MM.1S (cell line): ENCODE measurements around the gene VPS16.

Experiments used
- DNase-seq: peaks from one replicate; pipeline ENCODE4 v3.0.0-alpha.2; 2015
- H2AFZ ChIP-seq: fragments of 300-600 bp; sonication (generic); 2 replicates; pipeline ENCODE4 v1.6.0; 2016; ENCODE audit warnings: antibody characterized with exemption, low read length
- H3F3A ChIP-seq: fragments of 300-600 bp; sonication (generic); 2 replicates; pipeline ENCODE4 v1.6.1; 2016; ENCODE audit warnings: mild to moderate bottlenecking, antibody characterized with exemption, low read length, moderate library complexity, mixed read lengths; ENCODE audit not compliant: insufficient read depth
- H3K27ac ChIP-seq: fragments of 300-600 bp; sonication (generic); 2 replicates; pipeline ENCODE4 v1.5.1; 2016; ENCODE audit warnings: mild to moderate bottlenecking, low read length
- H3K27me3 ChIP-seq: fragments of 300-600 bp; sonication (generic); replicated peaks from 2 replicates; pipeline ENCODE4 v1.6.0; 2016; ENCODE audit warnings: low read length; ENCODE audit not compliant: insufficient read depth
- H3K36me3 ChIP-seq: fragments of 300-600 bp; sonication (generic); replicated peaks from 2 replicates; pipeline ENCODE4 v1.6.1; 2016; ENCODE audit warnings: mild to moderate bottlenecking, low read length, mixed read lengths; ENCODE audit not compliant: insufficient read depth
- H3K4me1 ChIP-seq: fragments of 300-600 bp; sonication (generic); 2 replicates; pipeline ENCODE4 v1.6.1; 2016; ENCODE audit warnings: low read length, mixed read lengths
- H3K4me2 ChIP-seq: fragments of 300-600 bp; sonication (generic); 2 replicates; pipeline ENCODE4 v1.6.0; 2016; ENCODE audit warnings: low read depth, low read length
- H3K4me3 ChIP-seq: fragments of 300-600 bp; sonication (generic); 2 replicates; pipeline ENCODE4 v1.5.1; 2016; ENCODE audit warnings: low read length, mixed read lengths
- H3K79me2 ChIP-seq: fragments of 300-600 bp; sonication (generic); 2 replicates; pipeline ENCODE4 v1.6.1; 2016; ENCODE audit warnings: mixed run types, low read length, mixed read lengths
- H3K9ac ChIP-seq: fragments of 300-600 bp; sonication (generic); 2 replicates; pipeline ENCODE4 v1.6.1; 2016; ENCODE audit warnings: low read length, mixed read lengths
- H3K9me2 ChIP-seq: fragments of 300-600 bp; sonication (generic); replicated peaks from 2 replicates; pipeline ENCODE4 v1.6.1; 2016; ENCODE audit warnings: mild to moderate bottlenecking, low read length, mixed read lengths; ENCODE audit not compliant: insufficient read depth
- H3K9me3 ChIP-seq: fragments of 300-600 bp; sonication (generic); replicated peaks from 2 replicates; pipeline ENCODE4 v1.6.1; 2016; ENCODE audit warnings: mild to moderate bottlenecking, low read length, mixed read lengths; ENCODE audit not compliant: insufficient read depth
- H4K20me1 ChIP-seq: fragments of 300-600 bp; sonication (generic); 2 replicates; pipeline ENCODE4 v1.6.1; 2016; ENCODE audit warnings: mild to moderate bottlenecking, low read length, moderate library complexity, mixed read lengths; ENCODE audit not compliant: insufficient read depth
- EZH2 ChIP-seq: fragments of 300-600 bp; sonication (generic); optimal IDR thresholded peaks from 2 replicates; pipeline ENCODE3; 2017; ENCODE audit warnings: low read depth, mild to moderate bottlenecking, antibody characterized with exemption, low read length, mixed read lengths
- EZH2phosphoT487 ChIP-seq: fragments of 300-600 bp; sonication (generic); IDR thresholded peaks from 2 replicates; pipeline ENCODE4 v1.6.1; 2018; ENCODE audit warnings: antibody characterized with exemption, low read length
- TF ChIP-seq, protein P1 (sequence below): fragments of 300-600 bp; sonication (generic); IDR thresholded peaks from 2 replicates; pipeline ENCODE4 v1.5.1; 2016; ENCODE audit warnings: antibody characterized with exemption, low read length, mixed read lengths

Gene VPS16

DNA sequence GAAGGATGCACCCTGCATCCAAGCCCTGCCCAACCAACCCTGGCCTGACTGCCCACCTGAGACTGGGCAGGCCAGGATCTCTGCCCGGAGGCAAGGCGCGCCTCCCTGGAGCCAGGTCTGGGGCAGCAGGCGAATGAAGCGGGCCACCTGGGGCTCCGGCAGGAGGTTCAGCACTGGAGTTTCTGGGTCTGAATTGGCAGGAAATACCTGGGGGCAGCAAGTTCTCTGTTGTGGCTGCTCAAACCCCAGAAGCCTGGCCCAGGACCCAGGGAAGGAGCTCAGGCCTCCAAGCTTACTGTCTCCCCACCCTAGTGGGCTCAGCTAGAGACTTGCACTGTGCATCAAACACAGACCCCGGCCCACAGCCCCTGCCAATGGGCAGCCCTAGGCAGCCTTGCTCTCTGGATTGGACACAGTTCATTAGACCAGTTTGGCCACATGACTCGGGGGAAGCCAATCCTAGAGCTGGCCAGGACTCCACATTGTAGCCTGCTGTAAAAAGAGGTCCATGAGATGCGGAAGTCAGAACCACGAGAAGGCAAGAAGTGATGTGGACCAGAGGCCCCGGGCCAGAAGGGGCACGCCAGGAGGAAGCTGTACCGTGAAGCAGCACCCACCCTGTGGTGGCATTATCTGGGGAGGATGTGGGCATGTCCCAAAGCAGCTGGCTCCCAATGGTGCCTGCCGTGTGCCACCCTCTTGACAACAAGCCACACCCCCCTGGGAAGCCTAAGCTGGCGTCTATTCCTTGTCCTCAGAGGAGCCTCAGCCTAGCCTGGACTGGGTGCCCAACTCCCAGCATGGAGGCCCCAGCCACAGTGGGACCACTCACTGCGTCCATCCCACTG lies 43.2 kb upstream of the VPS16 start:
- Histone ChIP-seq H3K9me3 (no peaks in the 10 kb centered on the region), H3K9me2 (no peaks in the 10 kb centered on the region), H3K9ac (no peak overlapping the region), H3K4me3 (no peak overlapping the region), H3K4me2 (no peak overlapping the region), H2AFZ (no peak overlapping the region), H3K27me3 (peaks cover 78% of the 10 kb centered on the region), H3K27ac (no peak overlapping the region), H3F3A (no peaks in the 10 kb centered on the region), H3K36me3 (no peaks in the 10 kb centered on the region), H3K4me1 (no peaks in the 10 kb centered on the region), H4K20me1 (no peaks in the 10 kb centered on the region), H3K79me2 (no peaks in the 10 kb centered on the region)
- TF ChIP-seq EZH2 = no peak
- TF ChIP-seq, protein P1, sequence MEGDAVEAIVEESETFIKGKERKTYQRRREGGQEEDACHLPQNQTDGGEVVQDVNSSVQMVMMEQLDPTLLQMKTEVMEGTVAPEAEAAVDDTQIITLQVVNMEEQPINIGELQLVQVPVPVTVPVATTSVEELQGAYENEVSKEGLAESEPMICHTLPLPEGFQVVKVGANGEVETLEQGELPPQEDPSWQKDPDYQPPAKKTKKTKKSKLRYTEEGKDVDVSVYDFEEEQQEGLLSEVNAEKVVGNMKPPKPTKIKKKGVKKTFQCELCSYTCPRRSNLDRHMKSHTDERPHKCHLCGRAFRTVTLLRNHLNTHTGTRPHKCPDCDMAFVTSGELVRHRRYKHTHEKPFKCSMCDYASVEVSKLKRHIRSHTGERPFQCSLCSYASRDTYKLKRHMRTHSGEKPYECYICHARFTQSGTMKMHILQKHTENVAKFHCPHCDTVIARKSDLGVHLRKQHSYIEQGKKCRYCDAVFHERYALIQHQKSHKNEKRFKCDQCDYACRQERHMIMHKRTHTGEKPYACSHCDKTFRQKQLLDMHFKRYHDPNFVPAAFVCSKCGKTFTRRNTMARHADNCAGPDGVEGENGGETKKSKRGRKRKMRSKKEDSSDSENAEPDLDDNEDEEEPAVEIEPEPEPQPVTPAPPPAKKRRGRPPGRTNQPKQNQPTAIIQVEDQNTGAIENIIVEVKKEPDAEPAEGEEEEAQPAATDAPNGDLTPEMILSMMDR = no peak
- no peak for TF ChIP-seq EZH2phosphoT487
- no peak for DNase-seq

DNA sequence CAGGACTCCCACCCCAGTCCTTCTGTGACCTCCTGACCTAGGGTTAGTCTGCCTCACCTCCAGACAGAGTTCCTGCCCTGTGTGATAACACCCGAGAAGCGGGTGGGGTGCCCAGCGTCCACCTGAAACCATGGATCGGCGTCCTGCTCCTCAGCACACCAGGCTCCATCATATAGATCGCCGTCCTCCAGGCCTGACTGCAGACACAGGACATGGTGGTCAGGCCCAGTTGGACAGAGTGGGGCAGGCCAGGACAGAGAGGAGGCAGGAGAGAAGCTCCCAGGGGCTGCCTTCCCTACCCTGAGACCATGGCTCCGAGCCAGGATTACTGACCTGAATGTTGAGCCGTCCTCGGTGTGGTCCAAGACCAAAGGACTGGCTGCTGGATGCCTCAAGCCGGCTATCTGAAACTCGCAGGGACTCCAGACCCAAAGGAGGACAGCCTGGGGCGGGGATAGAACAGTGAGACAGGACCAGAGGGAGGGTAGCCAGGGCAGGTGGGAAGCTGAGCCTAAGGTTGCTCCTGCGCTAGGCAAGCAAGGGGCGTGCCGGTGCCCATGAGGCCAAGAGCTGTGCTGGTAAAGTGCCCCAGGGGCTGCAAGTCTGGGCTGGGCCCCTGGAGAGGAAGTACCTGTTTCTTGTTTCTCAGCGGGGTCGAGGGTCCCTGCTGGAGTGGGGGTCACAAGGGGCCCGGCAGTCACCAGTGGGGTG lies 42.3 kb upstream of the VPS16 start:
- H2AFZ ChIP-seq = no peak overlapping the region
- no peaks in the 10 kb centered on the region for H3K9me2 ChIP-seq
- no peaks in the 10 kb centered on the region for H3K4me1 ChIP-seq
- H3K9ac ChIP-seq = no peak overlapping the region
- H3F3A ChIP-seq = no peaks in the 10 kb centered on the region
- H3K79me2 ChIP-seq = no peaks in the 10 kb centered on the region
- H3K9me3 ChIP-seq = no peaks in the 10 kb centered on the region
- TF ChIP-seq EZH2 (no peak), EZH2phosphoT487 (no peak)
- TF ChIP-seq, protein P1 = no peak
- H4K20me1 ChIP-seq = no peaks in the 10 kb centered on the region
- no peak overlapping the region for H3K4me2 ChIP-seq
- no peak overlapping the region for H3K4me3 ChIP-seq
- peaks cover 85% of the 10 kb centered on the region for H3K27me3 ChIP-seq
- H3K36me3 ChIP-seq = no peaks in the 10 kb centered on the region
- no peak overlapping the region for H3K27ac ChIP-seq
- DNase-seq = no peak

DNA sequence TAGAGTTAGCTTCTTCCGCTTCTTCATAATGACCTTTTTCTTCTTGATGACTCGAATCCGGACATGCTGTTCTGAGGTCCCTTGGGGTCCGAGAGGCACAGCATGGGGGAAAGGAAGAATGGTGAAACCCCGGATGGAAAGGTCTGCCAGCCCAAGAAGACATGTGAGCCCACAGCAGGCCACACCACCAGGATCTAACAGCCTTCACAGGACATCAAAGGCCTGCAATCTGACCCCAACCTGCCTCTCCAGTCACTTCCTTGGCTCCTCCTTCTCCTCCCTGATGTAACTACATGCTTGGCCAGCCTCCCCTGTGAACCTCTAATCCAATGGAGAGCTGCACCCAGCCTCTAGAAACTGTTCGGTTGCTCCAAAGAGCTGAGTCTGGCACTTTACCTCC lies 41.7 kb upstream of the VPS16 start:
- Histone ChIP-seq H3K4me1 (no peaks in the 10 kb centered on the region), H3K27me3 (peaks cover 90% of the 10 kb centered on the region), H3K36me3 (no peaks in the 10 kb centered on the region), H4K20me1 (no peaks in the 10 kb centered on the region), H3K9ac (no peak overlapping the region), H3K4me2 (no peak overlapping the region), H3K9me2 (no peaks in the 10 kb centered on the region), H3K9me3 (no peaks in the 10 kb centered on the region), H2AFZ (no peak overlapping the region), H3K79me2 (no peaks in the 10 kb centered on the region), H3K27ac (no peak overlapping the region), H3F3A (no peaks in the 10 kb centered on the region), H3K4me3 (no peak overlapping the region)
- DNase-seq = no peak
- TF ChIP-seq EZH2 (no peak), EZH2phosphoT487 (no peak)
- TF ChIP-seq, protein P1 = no peak
